ENCODE measurements around the gene LTK.

LTK gene

DNA sequence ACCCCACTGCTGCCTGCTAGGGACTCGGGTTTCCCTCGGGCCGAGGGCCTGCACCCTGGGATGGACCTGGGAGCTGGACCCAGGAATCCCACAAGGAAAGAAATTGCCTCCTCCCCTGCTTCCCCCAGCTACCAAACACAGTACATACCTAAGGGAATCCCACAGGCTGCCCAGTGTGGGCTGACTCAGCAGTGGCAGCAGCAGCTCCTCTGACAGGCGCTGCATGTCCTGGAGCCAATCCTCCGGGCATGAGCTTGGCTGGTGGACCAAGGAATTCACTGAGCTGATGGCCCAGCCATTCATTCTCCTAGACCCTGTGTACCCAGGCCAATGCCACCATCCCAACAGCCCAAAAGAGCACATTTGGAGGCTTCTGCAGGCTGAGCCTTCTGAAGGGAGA, 9.5 kb upstream of the LTK start:
- DNase-seq = no peak

DNA sequence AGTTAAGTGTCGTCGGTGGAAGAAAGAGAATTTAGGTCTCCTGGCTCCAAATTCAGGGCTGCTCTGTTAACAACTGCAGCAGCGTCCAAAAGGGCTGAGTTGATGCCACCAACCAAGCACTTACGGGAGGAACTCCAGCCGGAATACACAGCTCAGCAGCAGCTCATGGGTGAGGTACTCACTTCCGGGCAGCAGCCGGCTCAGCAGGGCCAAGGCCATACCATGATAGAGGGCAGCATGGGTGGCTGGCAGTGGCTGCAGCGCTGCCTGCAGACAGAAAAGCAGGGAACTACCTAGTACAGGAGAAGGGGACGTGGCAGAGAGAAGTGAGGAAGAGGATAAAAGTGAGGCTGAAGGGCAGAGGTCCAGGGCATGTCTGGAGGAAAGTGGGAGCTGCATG, 8.0 kb upstream of the LTK start:
- no peak for DNase-seq

DNA sequence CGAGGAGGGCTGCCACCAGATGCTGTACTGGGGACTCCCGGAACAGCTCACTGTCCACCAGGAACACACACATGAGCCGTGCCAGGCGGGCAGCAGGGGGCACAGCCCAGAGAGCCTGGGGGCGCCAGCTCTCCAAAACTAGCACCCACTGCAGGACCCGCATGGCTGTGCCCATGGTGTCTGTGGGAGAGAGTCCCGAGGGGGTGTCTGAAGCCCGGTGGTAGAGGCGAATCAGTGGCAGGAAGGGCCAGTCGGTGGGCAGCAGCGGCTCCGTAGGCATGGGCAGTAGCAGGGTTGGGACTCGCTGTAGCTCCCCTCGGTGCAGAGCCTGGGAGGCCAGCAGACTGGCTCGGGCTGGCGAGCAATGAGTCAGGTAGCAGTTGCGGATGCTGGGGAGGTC, 7.0 kb upstream of the LTK start:
- DNase-seq = no peak

DNA sequence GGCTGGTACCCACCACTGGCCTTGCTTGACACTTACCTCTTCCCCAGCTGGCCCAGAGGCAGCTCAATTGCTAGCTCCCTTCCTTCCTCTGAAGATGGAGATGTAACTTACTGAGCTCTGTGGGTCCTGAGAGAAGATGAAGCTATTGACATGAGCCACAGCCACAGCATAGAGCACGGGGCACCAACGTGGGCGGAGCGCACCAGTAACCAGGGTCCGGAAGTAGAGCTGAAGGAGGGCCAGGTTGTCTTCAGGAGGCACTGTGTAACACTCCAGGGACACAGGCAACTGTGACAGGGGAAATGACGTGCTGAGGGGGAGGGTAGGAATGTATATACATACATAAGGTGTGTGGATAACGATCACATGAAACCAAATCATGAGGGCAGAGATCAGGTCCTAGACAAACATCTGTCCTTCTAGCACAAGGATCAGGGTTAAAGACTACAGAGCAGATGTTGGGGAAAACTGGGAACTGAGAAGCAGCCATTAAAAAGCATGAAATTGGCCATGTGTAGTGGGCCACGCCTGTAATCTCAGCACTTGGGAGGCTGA, 4.3 kb upstream of the LTK start:
- no peak for DNase-seq

DNA sequence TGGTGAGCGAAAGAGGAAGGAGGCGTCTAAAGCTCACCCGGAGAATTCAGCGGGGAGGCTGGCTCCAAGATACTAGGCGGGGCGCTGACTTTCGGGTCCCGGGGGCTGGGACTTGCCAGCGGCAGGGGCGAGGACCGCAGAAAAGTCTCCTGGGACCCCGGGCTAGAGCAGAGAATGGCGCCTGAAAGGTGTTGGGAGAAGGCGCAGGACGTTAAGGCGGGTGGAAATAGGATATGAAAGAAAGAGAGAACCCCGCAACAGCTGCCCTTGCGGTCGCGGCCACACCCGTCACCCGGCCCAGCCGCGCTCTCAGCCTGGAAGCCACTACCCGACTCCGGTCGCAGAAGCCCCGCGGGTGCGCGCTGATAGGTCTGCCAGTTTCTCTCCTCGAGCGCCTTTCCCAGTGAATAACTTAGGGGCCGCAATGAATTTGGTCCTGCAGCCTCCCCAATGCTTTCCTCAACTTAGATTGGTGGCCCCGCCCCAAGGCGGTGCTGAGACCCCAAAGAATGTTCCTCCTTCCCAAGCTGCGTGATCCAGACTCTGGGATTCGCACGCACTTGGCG, 604 bp downstream of the LTK start:
- DNase-seq = no peak

DNA sequence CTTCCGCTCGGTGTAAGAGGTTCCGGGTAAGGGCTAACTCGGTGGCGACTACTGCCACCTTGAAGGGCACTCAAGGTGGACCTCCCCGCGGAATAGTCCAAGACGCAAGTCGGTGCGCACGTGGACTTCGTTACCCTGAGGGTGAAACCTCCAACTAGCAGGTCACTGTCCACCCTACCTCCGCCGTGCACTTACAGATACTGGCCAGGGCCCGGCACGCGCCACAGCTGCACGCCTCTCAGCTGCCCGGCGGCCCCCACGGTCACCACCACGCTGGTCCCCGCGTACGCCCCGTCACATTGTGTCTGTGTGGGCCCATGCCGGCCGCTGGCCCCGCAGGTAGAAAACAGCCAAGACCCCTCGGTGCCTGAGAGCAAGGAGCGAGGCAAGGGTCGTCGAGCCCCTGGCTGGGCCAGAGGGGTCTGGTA, 1.1 kb downstream of the LTK start:
- no peak for DNase-seq

DNA sequence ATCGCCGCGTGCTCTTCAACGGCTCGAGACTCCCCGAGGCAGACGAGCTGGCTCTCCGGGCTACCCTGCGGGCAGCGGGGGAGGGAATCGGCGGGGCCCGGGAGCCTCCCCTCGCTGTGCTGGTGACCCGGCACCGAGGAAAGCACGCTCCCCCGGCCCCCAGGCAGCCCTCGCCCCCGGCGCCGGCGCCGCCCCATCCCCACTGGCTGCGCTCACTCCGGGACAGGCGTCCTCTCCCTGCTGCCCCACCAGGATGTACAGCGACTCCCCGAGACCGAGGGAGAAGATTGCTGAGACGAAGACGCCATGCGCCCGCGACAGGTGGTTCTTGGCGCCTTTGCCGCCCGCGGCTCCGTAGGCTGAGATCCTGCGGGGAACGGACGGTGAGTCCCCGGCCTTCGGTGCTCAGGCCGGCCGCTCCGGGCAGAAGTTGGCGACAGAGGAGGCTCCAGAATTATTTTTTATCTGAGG, 1.7 kb downstream of the LTK start:
- no peak for DNase-seq

DNA sequence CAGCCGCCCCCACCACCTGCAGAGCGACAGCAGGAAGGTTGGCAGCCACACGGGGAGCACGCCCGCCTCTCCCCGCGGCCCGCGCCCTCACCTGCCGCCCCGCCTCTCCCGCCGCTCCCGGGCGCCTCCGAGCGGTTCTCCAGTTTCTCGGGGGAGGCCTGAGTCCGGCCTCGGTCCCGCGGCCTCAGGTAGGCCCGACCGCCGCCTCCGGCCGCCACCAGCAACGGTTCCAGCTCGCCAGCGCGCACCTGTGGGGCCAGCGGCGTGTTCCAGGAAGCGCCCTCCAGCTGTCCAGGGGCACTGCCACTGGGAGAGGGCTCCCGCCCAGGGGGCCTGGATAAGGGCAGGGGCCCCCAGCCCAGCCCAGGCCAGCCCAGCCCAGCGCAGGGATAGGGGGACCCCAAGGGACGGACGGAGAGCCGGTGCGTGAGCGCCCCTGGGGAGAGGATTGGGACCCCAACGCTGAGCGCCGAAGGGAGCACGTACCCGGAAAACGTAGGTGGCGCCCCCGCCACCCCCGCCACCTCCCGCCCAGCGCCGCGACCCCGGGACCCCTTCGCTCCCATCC, 2.2 kb downstream of the LTK start:
- DNase-seq = no peak

DNA sequence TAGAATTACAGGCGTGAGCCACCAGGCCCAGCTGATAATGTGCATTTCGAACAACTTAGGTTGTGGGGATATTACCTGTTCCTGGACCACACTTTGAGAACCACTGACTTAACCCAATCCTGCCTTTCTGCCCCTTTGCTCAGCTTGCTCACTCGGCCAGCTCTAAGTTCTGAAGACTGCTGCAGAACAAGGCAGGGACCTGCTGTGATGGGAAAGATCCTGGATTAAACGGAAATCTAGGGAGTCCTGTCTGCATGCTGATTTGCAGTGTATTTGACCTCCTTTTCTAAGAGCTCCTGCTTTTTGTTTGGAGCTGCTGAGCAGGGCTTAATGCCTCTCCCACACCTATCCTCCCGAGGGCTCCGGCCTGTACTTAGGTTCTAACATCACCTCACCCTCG, 2.9 kb downstream of the LTK start:
- no peak for DNase-seq

DNA sequence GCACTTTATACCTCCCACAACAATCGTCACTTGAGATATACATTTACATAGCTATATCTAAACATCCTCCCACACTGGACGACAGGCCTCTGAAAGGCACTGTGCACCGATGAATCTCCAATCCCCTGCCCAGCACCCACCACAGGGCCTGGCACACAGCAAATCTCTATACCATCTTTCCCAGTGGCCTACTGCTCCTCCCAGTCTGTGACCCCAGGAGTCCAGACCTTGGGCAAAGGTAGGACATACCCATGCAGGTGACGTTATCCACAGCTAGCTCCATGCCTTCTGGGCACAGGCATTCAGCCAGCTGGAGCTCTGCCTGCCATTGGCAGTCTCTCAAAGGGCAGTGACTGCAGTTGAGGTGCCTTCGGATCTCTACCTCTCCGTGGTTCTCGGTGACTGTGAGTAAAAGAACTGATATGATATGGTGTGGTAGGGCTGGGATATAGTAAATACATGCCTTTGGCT, 5.8 kb downstream of the LTK start:
- peak; percentile 41 for DNase-seq

DNA sequence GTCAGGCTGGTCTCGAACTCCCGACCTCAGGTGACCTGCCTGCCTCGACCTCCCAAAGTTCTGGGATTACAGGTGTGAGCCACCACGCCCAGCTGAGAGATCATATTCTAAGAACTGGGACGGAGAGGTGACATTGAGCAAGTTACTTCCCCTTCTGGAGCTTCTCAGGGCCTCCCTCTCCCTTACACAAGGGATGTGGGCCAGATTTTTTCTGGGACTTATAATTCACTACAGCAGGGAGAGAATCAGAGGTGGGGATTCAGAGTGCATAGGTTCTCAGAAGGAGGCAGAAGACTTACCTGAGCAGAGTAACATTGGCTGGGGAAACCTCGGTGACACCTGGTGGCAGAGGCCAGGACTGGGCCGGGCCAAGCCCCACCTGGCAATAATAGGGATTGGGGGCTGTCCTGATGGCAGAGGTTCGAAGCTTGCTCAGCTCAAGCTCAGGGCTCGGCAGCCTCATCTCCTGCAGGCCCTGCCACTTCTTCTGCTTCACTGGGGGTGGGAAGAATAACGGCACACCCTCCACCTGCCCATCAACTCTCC, 6.8 kb downstream of the LTK start:
- DNase-seq = no peak

DNA sequence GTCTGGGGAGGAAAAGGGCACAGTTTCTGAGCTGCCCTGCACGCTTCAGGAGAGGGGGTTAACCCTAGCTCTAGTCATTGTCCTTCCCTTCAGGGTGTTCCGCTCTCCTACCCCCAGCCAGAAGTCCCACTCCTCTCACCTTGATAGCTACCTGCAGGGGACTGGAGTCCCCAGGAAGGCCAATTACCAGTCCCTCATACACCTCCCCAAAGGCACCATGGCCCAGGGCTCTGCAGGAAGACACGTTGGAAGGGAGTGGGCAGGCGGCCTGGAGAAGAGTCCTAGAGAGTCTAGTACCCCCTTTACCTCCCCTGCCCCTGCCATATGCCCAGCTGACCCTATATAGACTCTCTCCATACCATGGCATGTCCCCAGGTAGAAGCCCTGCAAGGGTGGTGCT, 7.9 kb downstream of the LTK start:
- no peak for DNase-seq

DNA sequence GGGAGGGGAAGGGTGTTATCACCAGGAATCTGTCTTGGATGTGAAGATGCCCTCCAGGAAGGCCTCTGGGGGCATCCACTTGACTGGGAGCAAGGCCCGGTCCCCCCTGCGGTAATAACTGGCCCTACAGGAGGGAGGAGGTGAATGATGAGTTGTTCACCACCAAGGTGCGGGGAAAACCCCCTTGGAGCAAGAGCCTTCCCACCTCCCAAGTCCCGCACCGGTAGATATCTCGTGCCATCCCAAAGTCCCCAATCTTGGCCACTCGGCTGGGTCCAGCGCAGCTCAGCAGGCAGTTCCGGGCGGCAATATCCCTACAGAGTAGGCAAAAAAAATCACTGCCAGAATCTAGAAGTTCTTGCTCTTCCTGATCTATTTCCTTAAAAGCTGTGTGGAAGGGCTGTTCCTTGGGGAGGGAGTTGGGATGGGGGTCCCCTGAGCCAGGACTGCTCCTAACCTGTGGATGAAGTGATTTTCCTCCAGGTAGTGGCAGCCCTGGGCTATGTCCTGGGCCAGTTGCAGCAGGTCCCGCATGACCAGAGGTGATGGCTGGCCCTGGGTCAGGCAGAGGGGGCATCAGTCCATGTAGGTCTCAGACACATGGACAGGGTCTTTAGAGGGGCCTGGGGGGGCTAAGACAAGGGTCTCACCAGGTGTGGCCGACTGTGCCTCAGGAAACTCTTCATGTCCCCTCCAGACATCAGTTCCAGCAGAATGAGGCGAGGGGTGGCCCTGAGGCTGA, 8.7 kb downstream of the LTK start:
- no peak for DNase-seq

DNA sequence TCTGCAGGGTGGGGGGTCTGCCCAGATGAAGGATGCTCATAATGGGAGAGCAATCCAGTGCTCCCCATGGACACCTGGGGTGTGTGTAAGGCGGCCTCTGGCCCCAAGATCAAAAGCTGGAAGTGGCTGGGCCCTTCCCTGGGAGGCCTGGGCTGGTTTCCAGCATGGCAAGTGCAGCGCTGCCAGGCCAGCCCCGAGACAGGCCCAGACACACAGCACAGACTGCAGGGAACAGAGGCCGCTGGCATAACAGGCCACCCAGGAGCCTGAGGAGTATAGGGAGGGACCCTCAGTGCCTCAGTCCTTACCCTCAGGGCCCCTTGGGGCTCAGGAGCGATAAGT, 10.0 kb downstream of the LTK start:
- no peak for DNase-seq

DNA sequence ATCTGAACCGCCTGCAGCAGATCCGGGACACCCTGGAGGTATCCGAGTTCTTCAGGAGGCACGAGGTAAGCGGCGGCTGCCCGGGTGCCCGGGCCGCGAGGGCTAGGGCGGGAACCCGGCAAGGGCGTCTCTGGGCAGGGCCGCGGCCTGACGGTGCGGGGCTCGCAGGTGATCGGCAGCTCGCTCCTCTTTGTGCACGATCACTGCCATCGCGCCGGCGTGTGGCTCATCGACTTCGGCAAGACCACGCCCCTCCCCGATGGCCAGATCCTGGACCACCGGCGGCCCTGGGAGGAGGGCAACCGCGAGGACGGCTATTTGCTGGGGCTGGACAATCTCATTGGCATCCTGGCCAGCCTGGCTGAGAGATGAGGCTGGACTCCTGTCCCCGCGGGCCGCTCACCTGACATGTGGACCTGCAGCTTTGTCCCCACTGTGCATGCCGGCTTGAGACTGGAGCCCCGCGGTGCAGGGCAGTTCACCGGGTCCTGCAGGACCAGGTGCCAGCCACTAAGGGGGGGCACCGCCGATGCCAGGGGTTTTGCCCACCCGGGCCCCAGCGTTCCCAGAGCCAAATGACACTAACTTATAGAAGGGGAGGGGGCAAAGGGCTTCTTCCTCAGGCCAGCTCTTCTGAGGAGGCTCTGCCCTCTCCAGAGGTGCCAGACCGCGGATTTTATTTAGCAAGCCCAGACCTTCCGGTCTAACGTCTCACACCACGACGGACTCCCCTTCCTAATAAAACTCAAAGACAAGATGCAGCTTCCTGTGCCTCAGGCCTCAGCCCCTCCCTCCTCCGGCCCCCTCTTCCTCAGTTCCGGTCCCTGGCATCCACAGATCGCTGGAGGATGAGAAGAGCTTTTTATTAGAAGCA, 10.6 kb downstream of the LTK start:
- no peak for DNase-seq

DNA sequence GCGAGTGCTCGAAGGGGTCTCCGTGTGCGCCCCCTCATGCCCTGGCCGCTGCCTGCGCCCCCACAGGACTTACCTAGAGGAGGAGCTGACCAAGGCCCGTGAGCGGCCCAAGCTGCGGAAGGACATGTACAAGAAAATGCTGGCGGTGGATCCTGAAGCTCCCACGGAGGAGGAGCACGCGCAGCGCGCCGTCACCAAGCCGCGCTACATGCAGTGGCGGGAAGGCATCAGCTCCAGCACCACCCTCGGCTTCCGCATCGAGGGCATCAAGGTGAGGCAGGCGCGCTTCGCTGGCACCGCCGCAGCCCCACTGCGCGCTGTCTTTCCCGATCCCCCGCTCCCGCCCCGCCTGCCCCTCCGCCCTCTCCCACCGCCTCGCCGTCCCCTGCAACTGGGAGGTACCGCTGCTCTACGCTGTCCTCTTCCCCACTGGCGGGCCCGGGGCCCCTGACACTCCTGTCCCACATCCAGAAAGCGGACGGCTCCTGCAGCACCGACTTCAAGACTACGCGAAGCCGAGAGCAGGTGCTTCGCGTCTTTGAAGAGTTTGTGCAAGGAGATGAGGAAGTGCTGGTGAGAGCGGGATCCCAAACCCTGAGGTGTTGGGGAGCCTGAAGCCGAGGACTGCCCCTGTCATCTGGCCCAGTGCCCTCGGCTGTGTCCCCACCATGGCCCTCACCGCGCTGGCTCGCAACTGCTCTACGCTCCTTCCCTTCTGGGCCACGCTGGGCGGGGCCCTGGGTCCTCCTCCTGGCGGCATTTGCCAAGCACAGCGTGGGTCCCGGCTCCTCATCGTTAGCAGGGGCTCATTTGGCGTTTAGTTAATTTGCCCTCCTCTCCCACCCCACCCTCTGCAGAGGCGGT, 11.5 kb downstream of the LTK start:
- no peak for DNase-seq

DNA sequence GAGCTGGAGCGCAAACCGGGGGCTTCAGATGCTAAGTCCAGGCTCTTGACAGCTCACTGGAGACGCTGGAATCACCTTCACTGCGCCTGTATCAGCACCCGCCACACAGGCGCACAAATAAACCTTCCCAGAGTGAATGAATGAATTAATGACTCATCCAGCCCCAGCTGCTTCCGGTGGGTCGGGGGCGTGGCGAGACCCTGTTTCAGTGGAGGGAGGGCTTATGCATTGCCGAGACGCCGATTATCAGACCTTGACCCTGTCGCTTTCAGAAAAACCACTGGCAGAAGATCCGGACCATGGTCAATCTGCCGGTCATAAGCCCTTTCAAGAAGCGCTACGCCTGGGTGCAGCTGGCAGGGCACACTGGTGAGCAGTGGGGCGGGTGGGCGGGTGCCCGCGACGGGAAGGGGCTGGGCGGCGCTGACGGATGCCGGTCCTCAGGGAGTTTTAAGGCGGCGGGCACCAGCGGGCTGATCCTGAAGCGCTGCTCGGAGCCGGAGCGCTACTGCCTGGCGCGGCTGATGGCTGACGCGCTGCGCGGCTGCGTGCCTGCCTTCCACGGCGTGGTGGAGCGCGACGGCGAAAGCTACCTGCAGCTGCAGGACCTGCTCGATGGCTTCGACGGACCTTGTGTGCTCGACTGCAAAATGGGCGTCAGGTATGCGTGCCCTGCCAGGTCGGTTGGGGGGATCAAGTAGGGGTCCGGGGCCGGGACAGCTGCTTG, 12.3 kb downstream of the LTK start:
- DNase-seq = peak; percentile 7

DNA sequence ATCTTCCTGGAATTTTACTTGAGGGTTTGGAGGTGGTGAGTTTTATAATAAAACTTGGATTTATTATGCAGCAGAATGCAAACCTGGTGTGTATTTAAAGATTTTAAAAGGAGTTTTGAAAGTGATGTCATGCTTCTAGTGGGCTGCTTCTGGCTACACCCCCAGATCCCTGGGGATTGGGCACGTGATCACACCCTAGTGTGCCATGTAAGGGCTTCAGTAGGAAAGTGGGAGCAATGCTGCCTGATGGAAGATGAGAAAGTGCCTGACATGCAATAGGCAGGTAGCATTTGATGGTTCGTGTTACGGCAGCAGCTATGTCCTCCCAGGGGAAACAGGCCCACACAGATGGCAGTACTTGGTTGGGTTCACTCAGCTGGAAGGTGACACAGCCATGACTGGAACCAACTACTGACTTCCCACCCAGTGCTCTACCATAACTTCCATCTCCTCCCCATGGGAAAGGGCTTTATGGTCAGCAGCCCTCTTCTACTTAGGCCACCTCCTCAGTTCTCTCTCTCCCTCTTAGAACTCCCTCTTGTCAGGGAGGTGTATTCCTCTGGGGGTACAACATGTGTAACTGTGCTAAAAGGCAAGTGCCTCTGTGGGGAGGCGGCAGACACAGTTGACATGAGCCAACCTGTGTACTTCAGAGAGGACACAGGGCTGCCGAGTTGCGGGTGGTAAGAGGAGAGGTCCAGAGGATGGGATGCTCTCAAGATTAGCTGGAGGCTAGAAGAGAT, 14.3 kb downstream of the LTK start:
- no peak for DNase-seq

DNA sequence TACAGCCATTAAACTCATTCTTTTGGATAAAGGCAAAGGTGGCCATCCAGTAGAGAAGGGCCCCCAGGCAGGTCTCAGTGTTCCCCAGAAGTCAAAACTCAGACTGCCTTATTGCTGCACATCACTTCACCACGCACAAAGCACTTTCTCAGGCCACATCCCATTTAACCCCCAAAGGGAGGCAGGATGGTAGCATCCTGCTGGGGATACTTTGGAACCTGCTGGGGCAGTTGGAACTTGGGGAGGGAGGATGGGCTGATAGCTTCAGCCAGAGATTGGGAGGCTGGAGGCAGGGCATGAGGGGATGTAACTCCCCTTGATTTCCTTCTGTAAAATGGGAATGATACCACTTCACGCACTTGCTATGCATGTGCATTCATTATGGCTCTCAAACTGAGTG, 15.0 kb downstream of the LTK start:
- DNase-seq = no peak

Measured in NCI-H2029 (cell line).